ENCODE results near the gene DCLK2.

GRCh38 chr4:150087006-150087405, 8.8 kb downstream of the DCLK2 start:
- TF ChIP-seq TCF7L2 (IDR thresholded peaks at IDR 0.05; ENCODE audit: borderline replicate concordance, low read depth, low read length) (no peak), YY1 (tag by site-specific recombination; IDR thresholded peaks at IDR 0.05) (no peak), REST (tag by site-specific recombination; IDR thresholded peaks at IDR 0.05) (no peak), CTCF (tag by site-specific recombination; IDR thresholded peaks at IDR 0.05) (no peak), ZBTB20 (tag by site-specific recombination; IDR thresholded peaks at IDR 0.05) (no peak), ZNF169 (tag by site-specific recombination; IDR thresholded peaks at IDR 0.05) (no peak), ZIC2 (tag by site-specific recombination; IDR thresholded peaks at IDR 0.05) (no peak), ZNF223 (tag by site-specific recombination; IDR thresholded peaks at IDR 0.05) (no peak), ZNF658 (tag by site-specific recombination; IDR thresholded peaks at IDR 0.05) (no peak), ZSCAN16 (tag by site-specific recombination; IDR thresholded peaks at IDR 0.05) (no peak)
